ENCODE data around the gene SDS. TPM values are rescaled to one million over a fixed set of nuclear protein-coding genes. Genes with fewer than 3 reads are reported as not detected.

Gene SDS
- total RNA-seq, 1 experiment from 2014 or later = not detected

- H3K27me3 ChIP-seq (ENCODE audit: insufficient read depth, low read depth) = no peaks in the 10 kb centered on the region
- no peaks in the 10 kb centered on the region for H3F3A ChIP-seq (ENCODE audit: insufficient read depth, low read depth)
- no peak for DNase-seq
- no peaks in the 10 kb centered on the region for H4K20me1 ChIP-seq (ENCODE audit: insufficient read depth)
- no peaks in the 10 kb centered on the region for H3K9me3 ChIP-seq (ENCODE audit: insufficient read depth, low read depth)
- H2AFZ ChIP-seq = no peak overlapping the region
- no peak overlapping the region for H3K4me3 ChIP-seq
- TF ChIP-seq CTCF (conservative IDR thresholded peaks at IDR 0.05) (no peak), EZH2 (IDR thresholded peaks at IDR 0.05; ENCODE audit: low read depth) (no peak)
- no peaks in the 10 kb centered on the region for H3K79me2 ChIP-seq (ENCODE audit: low read depth)
- H3K4me1 ChIP-seq (replicated peaks; ENCODE audit: insufficient read depth) = no peaks in the 10 kb centered on the region
- no peaks in the 10 kb centered on the region for H3K9me2 ChIP-seq (ENCODE audit: insufficient read depth)
- H3K4me2 ChIP-seq = no peak overlapping the region
- BruUV-seq (replicated peaks) = no TSS peak
- H3K27ac ChIP-seq = no peak overlapping the region
- ChIA-PET CTCF (interaction anchor here (0.7 kb wide), 1 partner anchor 29 kb away, joined by 6 read pairs; no protein-coding TSS in a partner anchor), POLR2A (ENCODE audit: unreplicated experiment) (no interaction called here)
- intact Hi-C loops (cut with micrococcal nuclease; ENCODE audit: unreplicated experiment) = no loop called here
- no peaks in the 10 kb centered on the region for H3K36me3 ChIP-seq (ENCODE audit: low read depth)
These were observed 25.4 kb downstream of the SDS start for GRCh38 chr12:113378291-113378690.

- Histone ChIP-seq H3K27me3 (ENCODE audit: insufficient read depth, low read depth) (no peaks in the 10 kb centered on the region), H3K4me2 (no peak overlapping the region), H2AFZ (no peak overlapping the region), H3K4me3 (no peak overlapping the region), H3F3A (ENCODE audit: insufficient read depth, low read depth) (no peaks in the 10 kb centered on the region), H3K79me2 (ENCODE audit: low read depth) (no peaks in the 10 kb centered on the region), H3K9me2 (ENCODE audit: insufficient read depth) (no peaks in the 10 kb centered on the region), H3K27ac (no peak overlapping the region), H3K36me3 (ENCODE audit: low read depth) (no peaks in the 10 kb centered on the region), H3K4me1 (replicated peaks; ENCODE audit: insufficient read depth) (no peaks in the 10 kb centered on the region), H4K20me1 (ENCODE audit: insufficient read depth) (no peaks in the 10 kb centered on the region; the same call in 1 of the 2 replicates), H3K9me3 (ENCODE audit: insufficient read depth, low read depth) (no peaks in the 10 kb centered on the region)
- BruUV-seq (replicated peaks) = no TSS peak
- POLR2A ChIA-PET (ENCODE audit: unreplicated experiment) = no interaction called here
- CTCF ChIA-PET = interaction anchor here (0.5 kb wide), 1 partner anchor 331 kb away, joined by 7 read pairs; no protein-coding TSS in a partner anchor
- intact Hi-C loops (cut with micrococcal nuclease; ENCODE audit: unreplicated experiment) = no loop called here
- no peak for TF ChIP-seq EZH2 (IDR thresholded peaks at IDR 0.05; ENCODE audit: low read depth)
- no peak for TF ChIP-seq CTCF (conservative IDR thresholded peaks at IDR 0.05)
- no peak for DNase-seq
These were observed 28.8 kb downstream of the SDS start for GRCh38 chr12:113374823-113375428.

- POLR2A ChIA-PET (ENCODE audit: unreplicated experiment) = no interaction called here
- TF ChIP-seq CTCF (conservative IDR thresholded peaks at IDR 0.05) = no peak
- TF ChIP-seq EZH2 (IDR thresholded peaks at IDR 0.05; ENCODE audit: low read depth) = no peak
- CTCF ChIA-PET = no interaction called here
- H2AFZ ChIP-seq = no peak overlapping the region
- H3K4me2 ChIP-seq = no peak overlapping the region
- H3K36me3 ChIP-seq (ENCODE audit: low read depth) = no peaks in the 10 kb centered on the region
- H4K20me1 ChIP-seq (ENCODE audit: insufficient read depth) = no peaks in the 10 kb centered on the region; the same call in 1 of the 2 replicates
- H3F3A ChIP-seq (ENCODE audit: insufficient read depth, low read depth) = no peaks in the 10 kb centered on the region
- no peak for DNase-seq
- no peaks in the 10 kb centered on the region for H3K9me3 ChIP-seq (ENCODE audit: insufficient read depth, low read depth)
- no peaks in the 10 kb centered on the region for H3K27me3 ChIP-seq (ENCODE audit: insufficient read depth, low read depth)
- no peaks in the 10 kb centered on the region for H3K4me1 ChIP-seq (replicated peaks; ENCODE audit: insufficient read depth)
- no peaks in the 10 kb centered on the region for H3K79me2 ChIP-seq (ENCODE audit: low read depth)
- no peak overlapping the region for H3K4me3 ChIP-seq
- intact Hi-C loops (cut with micrococcal nuclease; ENCODE audit: unreplicated experiment) = no loop called here
- H3K27ac ChIP-seq = no peak overlapping the region
- H3K9me2 ChIP-seq (ENCODE audit: insufficient read depth) = no peaks in the 10 kb centered on the region
- no TSS peak for BruUV-seq (replicated peaks)
These were observed 29.7 kb downstream of the SDS start for GRCh38 chr12:113373969-113374368.

All from PC-9 (cell line).